Measurements from ENCODE around the gene S100A14. TPM values are rescaled to one million over a fixed set of nuclear protein-coding genes. Genes with fewer than 3 reads are reported as not detected.
A peak's percentile ranks its signal among the peaks of the same experiment; 100 is the strongest.

S100A14 gene
- total RNA-seq, 6 donors from 2014 or later, result 76.5 to 239 (median 133) TPM

GRCh38 chr1:153616917-153617311 is 789 bp upstream of the S100A14 start:
- no peaks in the 10 kb centered on the region for H3K9me3 ChIP-seq
- DNase-seq (peak in 1 of 2 donors; percentile 75), ATAC-seq (ENCODE audit: low FRiP score in 2 of 2) (peak in 1 of 2 donors; percentile 54)

DNA sequence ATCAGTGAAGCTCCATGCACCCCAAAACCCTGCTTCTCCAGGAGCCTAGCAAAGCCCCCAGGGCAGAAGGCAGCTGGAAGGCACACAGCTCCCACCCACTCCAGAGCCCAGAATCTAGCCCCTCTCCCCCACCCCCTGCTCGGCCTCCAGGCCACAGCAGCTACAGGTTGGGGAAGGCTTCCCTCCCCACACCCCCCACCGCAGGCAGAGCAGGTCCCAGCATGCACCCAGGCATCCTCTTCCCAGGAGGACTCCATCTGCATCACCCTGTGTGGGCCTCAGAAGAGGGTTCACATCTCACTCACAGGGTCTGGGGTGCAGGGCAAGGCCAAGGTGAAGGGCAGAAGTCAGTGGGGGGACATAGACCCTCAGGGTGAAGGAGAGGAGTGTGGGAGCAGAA is 719 bp downstream of the S100A14 start:
- H3K27ac ChIP-seq, result peak overlapping the region; percentile 58 to 86 (median 76)
- WGBS, 2 donors, result 100% methylated on average over 2 of the region's 2 CpGs; no CpG with 5 or more reads in 1 of the 2 donors
- no peak for ATAC-seq (ENCODE audit: low FRiP score in 2 of 2)
- H3K27me3 ChIP-seq, result no peaks in the 10 kb centered on the region
- no peak for TF ChIP-seq EP300 (IDR thresholded peaks at IDR 0.05)
- TF ChIP-seq CTCF (IDR thresholded peaks at IDR 0.05), result no peak
- no peak for TF ChIP-seq POLR2AphosphoS5 (IDR thresholded peaks at IDR 0.05)
- peak overlapping the region in 3 of 4 donors; percentile 17 to 46 (median 40) for H3K4me3 ChIP-seq
- peaks cover 0 to 8% (median 6%) of the 10 kb centered on the region in 4 donors for H3K36me3 ChIP-seq
- H3K9me3 ChIP-seq, result no peaks in the 10 kb centered on the region
- peaks cover 32 to 60% (median 49%) of the 10 kb centered on the region in 4 donors for H3K4me1 ChIP-seq
- DNase-seq, result no peak

More at GRCh38 chr1:153616917-153617311, 789 bp upstream of the S100A14 start:
- Histone ChIP-seq H3K4me1 (peaks cover 20 to 47% (median 36%) of the 10 kb centered on the region in 4 donors), H3K36me3 (peaks cover 0 to 8% (median 6%) of the 10 kb centered on the region in 4 donors), H3K27ac (peak overlapping the region; percentile 58 to 86 (median 76)), H3K4me3 (no peak overlapping the region), H3K27me3 (no peaks in the 10 kb centered on the region)
- 63 to 72% methylated on average over 4 to 5 of the region's 5 CpGs for WGBS, 2 donors
- TF ChIP-seq EP300 (IDR thresholded peaks at IDR 0.05) (no peak), POLR2A (IDR thresholded peaks at IDR 0.05) (no peak), CTCF (IDR thresholded peaks at IDR 0.05) (no peak), POLR2AphosphoS5 (IDR thresholded peaks at IDR 0.05) (no peak)

DNA sequence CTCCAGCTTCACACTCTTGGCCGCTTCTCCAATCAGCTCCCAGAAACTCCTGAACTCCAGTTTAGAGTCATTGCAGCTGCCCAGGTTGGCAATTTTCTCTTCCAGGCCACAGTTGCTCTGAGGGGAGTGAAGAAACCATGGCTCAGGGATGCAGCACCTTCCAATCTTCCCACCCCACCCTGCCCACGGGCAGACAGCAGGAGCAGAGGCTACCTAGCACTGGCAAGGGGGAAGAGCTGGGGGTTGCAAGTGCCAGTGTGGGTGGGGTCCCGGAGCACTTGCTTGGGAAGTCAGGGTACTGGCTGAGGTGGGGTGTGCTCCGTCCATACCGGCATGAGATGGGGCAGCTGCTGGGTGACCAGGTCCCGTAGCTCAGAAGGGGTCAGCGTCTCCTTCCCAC is 1.2 kb downstream of the S100A14 start:
- H3K27me3 ChIP-seq, result no peaks in the 10 kb centered on the region
- 84 to 95% methylated on average over 3 to 7 of the region's 7 CpGs for WGBS, 2 donors
- peak overlapping the region in 3 of 4 donors; percentile 17 to 46 (median 40) for H3K4me3 ChIP-seq
- DNase-seq, result no peak
- peaks cover 37 to 65% (median 54%) of the 10 kb centered on the region in 4 donors for H3K4me1 ChIP-seq
- ATAC-seq (ENCODE audit: low FRiP score in 2 of 2), result no peak
- no peak for TF ChIP-seq POLR2A (IDR thresholded peaks at IDR 0.05)
- TF ChIP-seq POLR2AphosphoS5 (IDR thresholded peaks at IDR 0.05), result no peak
- TF ChIP-seq CTCF (IDR thresholded peaks at IDR 0.05), result no peak
- no peak for TF ChIP-seq EP300 (IDR thresholded peaks at IDR 0.05)
- peaks cover 0 to 7% (median 5%) of the 10 kb centered on the region in 4 donors for H3K36me3 ChIP-seq
- H3K27ac ChIP-seq, result peak overlapping the region in 2 of 4 donors; percentile 64 to 86
- no peaks in the 10 kb centered on the region for H3K9me3 ChIP-seq

- DNase-seq (no peak), ATAC-seq (ENCODE audit: low FRiP score in 2 of 2) (no peak)
- Histone ChIP-seq H3K27ac (peak overlapping the region in 3 of 4 donors; percentile 7 to 99 (median 86)), H3K4me3 (peak overlapping the region in 3 of 4 donors; percentile 17 to 46 (median 40)), H3K27me3 (no peaks in the 10 kb centered on the region), H3K36me3 (peaks cover 0 to 7% (median 2%) of the 10 kb centered on the region in 4 donors), H3K9me3 (no peaks in the 10 kb centered on the region), H3K4me1 (peaks cover 42 to 70% (median 59%) of the 10 kb centered on the region in 4 donors)
- TF ChIP-seq EP300 (IDR thresholded peaks at IDR 0.05) (no peak), CTCF (IDR thresholded peaks at IDR 0.05) (no peak), POLR2A (IDR thresholded peaks at IDR 0.05) (no peak), POLR2AphosphoS5 (IDR thresholded peaks at IDR 0.05) (no peak)
- 76 to 77% methylated on average over 2 of the region's 2 CpGs for WGBS, 2 donors
These were observed 1.8 kb downstream of the S100A14 start for GRCh38 chr1:153614189-153614900.

Measured in upper lobe of left lung (tissue), 6 donors.